GM12878 (cell line): ENCODE measurements around the gene CLIC3.

Experiments
- ASH2L ChIP-seq: fragments of 300-600, 200-600 bp; sonication (generic); IDR thresholded peaks from 2 replicates; pipeline ENCODE4 v1.6.1; 2017; ENCODE audit warnings: low read depth, mild to moderate bottlenecking, borderline replicate concordance
- BHLHE40 ChIP-seq, 2 experiments: fragments of 450-650 bp in 1 of 2; IDR thresholded peaks; 2 replicates each; pipeline ENCODE4 v1.6.1; 2011 to 2017; ENCODE audit warnings: low read depth in 2 of 2, borderline replicate concordance in 1 of 2, improper control_type of control experiment in 1 of 2, low read length in 1 of 2, mild to moderate bottlenecking in 1 of 2
- CREM ChIP-seq: IDR thresholded peaks from 2 replicates; pipeline ENCODE4 v1.6.1; 2014; ENCODE audit warnings: antibody characterized with exemption, low read depth
- CTCF ChIP-seq, 3 experiments: IDR thresholded peaks in 2 of 3; conservative IDR thresholded peaks in 1 of 3; 2 replicates each; pipeline ENCODE4 v1.5.1; 2011; ENCODE audit warnings: low read depth in 3 of 3, low read length in 3 of 3, mild to moderate bottlenecking in 3 of 3, control low read depth in 2 of 3, moderate library complexity in 2 of 3, inconsistent platforms in 1 of 3, mixed read lengths in 1 of 3; ENCODE audit not compliant: control insufficient read depth in 2 of 3, insufficient read depth in 1 of 3; ENCODE audit errors: extremely low read depth in 1 of 3
- GATAD2B ChIP-seq: fragments of 450-650 bp; conservative IDR thresholded peaks from 2 replicates; pipeline ENCODE4 v1.6.1; 2017; ENCODE audit warnings: low read depth, mild to moderate bottlenecking, moderate library complexity
- POLR2A ChIP-seq: IDR thresholded peaks from 2 replicates; pipeline ENCODE4 v1.6.1; 2011; ENCODE audit warnings: low read depth, mild to moderate bottlenecking, low read length
- POLR2AphosphoS5 ChIP-seq: IDR thresholded peaks from 2 replicates; pipeline ENCODE4 v1.6.1; 2011; ENCODE audit warnings: mild to moderate bottlenecking, low read length, inconsistent platforms
- REST ChIP-seq: IDR thresholded peaks from 2 replicates; pipeline ENCODE4 v1.6.1; 2012; ENCODE audit warnings: mild to moderate bottlenecking, low read depth, low read length
- RFX5 ChIP-seq: IDR thresholded peaks from 2 replicates; pipeline ENCODE4 v1.6.1; 2011; ENCODE audit warnings: low read depth, low read length, improper control_type of control experiment
- TAF1 ChIP-seq: IDR thresholded peaks from 2 replicates; pipeline ENCODE4 v1.6.1; 2011; ENCODE audit warnings: mild to moderate bottlenecking, low read depth, low read length, borderline replicate concordance
- TF ChIP-seq, protein P1 (sequence below): IDR thresholded peaks from 2 replicates; pipeline ENCODE4 v1.6.1; 2012; ENCODE audit warnings: low read depth, low read length, improper control_type of control experiment

DNA sequence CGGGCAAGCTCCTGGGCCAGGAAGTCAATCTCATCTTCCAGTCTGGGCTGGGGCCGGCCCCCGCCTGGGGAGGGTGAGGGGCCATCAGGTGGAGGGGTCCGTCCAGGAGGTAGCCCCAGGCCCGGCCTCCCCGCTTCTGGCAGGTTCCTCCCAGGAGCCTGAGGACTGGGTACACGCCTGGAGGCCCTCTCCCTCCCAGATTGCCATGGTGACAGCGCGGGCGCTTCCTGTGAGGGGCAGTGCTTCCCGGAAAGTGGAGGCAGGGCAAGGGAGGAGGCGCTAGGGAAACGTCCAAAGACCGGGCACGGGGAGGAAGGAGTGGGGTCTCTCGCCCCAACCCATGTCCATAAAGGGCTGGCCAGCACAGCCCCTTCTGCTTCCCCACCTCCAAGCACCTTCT is 44.8 kb upstream of the CLIC3 start:
- TF ChIP-seq TAF1 (no peak), CTCF (IDR thresholded peaks at IDR 0.05 in 2 of 3, conservative IDR thresholded peaks at IDR 0.05 in 1 of 3; ENCODE audit: control insufficient read depth in 2 of 3, extremely low read depth in 1 of 3, insufficient read depth in 1 of 3, low read depth in 3 of 3, low read length in 3 of 3) (no peak), CREM (no peak), GATAD2B (no peak), RFX5 (no peak), ASH2L (no peak), REST (no peak), POLR2AphosphoS5 (no peak), POLR2A (no peak), BHLHE40 (IDR thresholded peaks at IDR 0.05; ENCODE audit: borderline replicate concordance in 1 of 2, low read depth in 2 of 2, low read length in 1 of 2) (no peak)
- TF ChIP-seq, protein P1, sequence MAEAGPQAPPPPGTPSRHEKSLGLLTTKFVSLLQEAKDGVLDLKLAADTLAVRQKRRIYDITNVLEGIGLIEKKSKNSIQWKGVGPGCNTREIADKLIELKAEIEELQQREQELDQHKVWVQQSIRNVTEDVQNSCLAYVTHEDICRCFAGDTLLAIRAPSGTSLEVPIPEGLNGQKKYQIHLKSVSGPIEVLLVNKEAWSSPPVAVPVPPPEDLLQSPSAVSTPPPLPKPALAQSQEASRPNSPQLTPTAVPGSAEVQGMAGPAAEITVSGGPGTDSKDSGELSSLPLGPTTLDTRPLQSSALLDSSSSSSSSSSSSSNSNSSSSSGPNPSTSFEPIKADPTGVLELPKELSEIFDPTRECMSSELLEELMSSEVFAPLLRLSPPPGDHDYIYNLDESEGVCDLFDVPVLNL: no peak
